Fibroblast of peridontal ligament (primary cell): Measurements from ENCODE around the gene ARHGAP18.

Experiments
- DNase-seq: peaks from one replicate; pipeline ENCODE4 v3.0.0-alpha.2; 2010; ENCODE audit errors: extremely low read depth

ARHGAP18 gene

DNA sequence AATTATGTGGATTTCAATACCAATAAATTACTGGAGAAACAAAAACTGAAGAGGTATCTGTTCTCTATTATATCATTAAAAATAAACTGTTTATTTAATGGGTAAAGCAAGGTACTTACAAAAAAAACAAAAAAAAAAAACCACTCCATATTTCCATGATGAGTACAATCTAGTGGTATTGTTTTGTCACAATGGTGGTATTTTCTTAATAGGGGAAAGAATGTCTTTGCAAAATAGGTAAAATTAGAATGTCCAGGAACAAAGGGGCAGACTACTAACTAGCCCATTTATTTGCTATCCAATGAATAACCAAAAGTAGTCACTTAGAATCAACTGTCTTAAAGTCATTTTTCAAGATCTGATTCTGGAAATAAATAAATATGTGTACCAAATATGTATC is 92.0 kb downstream of the ARHGAP18 start:
- DNase-seq, result no peak

DNA sequence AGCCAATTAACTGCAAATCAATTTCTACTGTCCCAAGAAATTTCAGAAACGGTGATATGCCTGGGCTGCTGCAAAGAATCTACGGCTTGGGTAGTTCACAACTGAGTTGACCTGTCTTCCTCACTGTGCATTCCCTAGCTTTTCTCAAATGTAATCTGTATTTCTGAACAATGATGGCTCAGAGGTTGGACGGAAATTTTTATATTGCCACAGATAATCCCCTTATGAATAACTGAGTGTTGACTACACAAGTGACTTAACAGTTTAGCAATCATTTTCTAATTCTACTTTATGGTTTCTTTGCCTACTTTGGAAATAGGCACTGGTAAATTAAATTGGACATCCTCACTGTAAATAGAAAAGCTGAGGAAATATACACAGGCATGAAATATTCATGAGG is 94.5 kb downstream of the ARHGAP18 start:
- no peak for DNase-seq

DNA sequence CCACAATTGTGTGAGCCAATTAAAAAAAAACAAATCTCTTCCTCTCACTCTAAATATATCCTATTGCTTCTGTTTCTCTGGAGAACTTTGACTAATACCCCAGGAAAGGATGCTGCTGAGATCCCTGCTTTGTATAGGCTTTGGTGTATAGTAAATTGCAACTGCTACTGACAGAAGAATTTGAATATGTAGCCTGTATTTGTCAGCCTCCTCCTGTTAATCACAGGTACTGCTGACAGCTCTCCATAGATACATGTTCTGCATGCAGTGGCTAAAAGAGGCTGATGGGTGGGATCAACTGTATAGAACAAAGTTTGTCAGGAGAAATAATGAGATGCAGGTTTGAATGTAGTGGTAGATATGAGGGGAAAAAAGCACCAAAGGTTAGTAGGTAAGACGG is 95.0 kb downstream of the ARHGAP18 start:
- DNase-seq, result no peak

DNA sequence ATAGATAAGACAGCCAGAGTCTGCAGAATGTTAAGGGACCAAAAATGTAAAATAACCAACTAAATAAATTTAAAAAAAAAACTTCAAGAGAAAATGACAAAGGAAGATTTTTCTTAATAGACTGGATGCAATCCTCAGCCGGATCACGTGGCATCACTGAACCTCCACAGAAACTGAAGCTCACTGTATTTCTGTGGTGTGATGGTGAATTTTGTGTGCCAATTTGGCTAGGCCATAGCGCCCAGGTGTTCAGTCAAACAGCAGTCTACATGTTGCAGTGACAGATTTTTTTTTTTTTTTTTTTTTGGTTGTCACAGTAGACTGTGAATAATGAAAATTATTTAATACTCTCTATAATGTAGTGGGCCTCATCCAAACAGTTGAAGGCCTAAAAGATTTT is 95.5 kb downstream of the ARHGAP18 start:
- DNase-seq, result no peak

DNA sequence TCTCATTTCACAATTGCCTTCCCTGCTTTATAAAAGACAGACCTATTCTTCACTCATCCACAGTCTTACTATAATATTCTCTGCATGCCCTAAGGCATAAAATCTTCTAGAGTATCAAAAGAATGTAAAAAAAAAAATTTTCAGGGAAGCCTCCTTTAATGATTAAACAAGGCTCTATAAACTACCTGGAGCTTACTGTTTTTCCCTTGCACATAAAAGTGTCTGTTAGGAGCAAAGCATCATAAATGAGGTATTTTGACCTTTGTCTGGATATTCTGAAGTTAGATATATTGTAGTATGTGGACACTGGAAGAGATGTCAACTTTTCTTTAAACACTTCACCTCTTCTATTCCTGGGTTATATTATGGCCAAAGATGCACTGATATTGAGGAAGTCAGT is 97.5 kb downstream of the ARHGAP18 start:
- DNase-seq, result no peak

DNA sequence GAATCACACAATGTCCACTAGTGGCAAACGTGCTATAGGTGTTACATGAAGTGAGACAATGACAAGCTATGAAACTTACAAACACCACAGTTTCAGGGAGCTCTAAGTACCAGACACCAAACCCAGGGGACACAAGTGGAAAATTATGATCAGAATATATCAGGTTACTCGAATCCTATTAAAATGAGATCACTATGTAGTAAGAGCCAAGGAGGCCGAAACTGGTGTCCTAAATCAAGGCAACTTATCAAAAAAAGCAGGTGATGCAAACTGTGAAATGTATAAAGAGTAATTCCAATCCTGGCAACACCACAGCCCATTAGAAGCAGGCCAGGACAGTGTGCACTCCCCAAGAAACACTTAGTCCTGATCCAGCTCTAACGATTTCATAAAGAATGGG is 100.3 kb downstream of the ARHGAP18 start:
- DNase-seq, result no peak

DNA sequence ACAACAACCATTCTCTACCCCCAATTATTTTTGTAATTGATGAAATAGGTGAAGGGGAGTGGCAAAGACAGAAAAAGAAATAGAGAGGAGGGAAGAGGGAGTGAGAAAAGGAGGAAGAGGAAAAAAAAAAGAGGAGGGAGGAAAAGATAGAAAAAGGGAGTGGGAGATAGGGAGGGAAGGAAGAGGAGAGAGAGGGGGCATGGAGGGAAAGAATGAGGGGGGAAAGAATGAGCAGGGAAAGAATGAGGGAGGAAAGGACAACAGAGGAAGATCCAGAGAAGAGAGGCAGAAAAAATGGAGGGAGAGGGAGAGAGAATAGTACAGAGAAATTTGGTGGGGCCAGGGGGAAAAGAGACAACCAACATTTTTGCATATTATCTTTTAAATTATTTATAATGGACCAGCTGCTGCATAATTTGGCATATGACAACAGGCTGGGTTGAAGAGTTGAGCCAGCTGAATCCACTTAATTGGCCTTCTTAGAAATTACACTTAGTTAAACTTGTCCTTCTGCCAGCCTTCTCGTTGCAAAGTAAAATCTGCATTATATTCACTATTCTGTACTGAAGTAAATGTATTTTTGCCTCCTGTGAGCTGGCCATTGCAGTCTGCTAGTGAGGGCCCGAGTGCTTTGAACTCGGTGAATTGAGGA is 101.0 kb downstream of the ARHGAP18 start:
- peak; percentile 63 for DNase-seq

DNA sequence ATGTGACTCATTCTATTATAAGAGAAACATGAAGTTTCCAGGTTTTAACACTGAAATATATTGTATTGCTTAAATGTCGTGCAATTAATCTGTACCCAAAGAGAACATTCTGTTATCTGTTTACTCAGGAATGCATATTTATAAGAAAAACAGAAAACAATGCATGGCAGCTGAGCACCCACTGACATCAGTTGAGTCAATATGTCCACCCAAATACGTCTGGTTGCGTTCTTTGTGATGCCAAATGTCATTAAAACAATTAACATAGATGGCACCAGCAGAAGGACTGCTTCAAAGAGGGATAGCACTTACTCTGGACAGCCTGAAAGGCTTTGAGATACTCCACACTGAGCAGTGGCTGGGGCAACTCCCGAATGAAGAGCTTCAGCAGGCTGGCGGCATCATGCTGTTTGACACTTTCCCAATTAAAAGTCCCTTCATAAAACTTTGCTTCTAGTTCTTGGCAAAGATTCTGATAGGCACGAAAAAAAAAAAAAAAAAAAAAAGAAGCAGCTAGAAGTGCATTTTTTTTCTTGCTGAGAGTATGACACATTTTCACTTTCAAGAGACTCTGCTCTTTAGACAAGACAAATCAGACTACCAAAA is 102.3 kb downstream of the ARHGAP18 start:
- DNase-seq, result no peak

DNA sequence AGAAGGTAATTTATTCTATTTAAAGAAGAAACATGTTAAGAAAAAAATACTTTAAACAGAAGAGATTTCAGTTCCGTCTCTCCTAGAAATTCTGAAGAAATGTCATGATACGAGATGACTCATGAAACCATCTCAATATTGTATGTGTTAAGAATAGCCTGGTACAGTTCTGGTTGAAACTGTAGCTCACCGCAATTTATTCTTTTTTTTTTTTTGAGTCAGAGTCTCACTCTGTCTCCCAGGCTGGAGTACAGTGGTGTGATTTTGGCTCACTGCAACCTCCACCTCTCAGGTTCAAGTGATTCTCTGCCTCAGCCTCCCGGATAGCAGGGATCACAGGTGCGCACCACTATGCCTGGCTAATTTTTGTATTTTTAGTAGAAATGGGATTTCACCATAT is 103.3 kb downstream of the ARHGAP18 start:
- DNase-seq, result peak; percentile 79

DNA sequence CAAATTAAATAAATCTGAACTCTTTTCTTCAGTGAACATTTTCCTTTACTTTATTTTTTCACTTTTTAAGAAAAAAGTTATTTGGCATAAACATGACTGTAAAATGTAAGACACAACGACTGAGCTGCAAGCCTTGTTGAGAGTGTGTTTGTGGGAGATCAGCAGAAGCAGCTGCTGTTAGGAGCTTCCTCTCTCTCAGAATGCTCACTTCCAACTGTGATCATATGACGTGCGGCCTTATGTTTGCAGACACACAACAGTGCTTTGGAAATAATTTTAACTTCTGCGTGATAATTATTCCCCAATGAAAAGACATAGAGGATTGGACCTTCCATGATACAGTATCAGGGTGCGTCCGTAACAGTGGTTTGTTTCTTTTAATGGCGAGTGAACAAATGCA is 104.0 kb downstream of the ARHGAP18 start:
- no peak for DNase-seq

DNA sequence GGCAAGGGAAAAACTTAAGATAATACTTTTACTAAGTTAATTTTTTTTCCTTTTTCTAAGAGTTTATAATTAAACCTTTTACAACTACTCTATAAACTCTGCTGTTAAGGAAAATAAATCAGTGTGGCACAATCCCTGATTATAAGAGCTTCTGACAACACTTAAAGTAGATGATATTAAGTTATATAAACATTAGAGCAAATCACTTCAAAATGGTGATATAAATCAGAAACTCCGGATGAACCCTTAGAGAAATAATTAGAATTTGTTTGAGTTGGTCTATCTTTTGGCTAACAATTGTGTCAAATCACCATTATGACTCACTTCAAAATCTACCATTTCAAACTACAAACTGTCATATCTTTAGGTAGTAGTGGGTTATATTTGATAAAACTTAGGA is 104.9 kb downstream of the ARHGAP18 start:
- DNase-seq, result no peak

DNA sequence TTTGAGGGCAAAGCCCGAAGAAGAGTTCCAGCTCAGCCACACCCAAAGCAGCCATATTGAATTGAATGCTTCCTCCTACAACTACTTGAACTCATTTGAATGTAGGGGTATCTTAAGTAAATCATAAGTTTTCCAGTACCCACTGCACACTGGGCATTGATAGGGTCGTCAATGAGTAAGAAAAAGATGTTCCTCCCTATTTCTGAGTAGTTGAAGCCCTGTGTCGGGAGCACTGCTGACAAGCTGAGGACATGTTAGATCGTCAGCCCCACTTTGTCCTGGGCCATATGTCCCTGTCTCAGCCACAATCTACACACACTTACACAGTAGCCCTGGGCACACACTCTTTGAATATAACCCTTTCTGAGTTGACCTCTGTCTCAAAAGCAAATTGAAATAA is 105.7 kb downstream of the ARHGAP18 start:
- DNase-seq, result no peak

DNA sequence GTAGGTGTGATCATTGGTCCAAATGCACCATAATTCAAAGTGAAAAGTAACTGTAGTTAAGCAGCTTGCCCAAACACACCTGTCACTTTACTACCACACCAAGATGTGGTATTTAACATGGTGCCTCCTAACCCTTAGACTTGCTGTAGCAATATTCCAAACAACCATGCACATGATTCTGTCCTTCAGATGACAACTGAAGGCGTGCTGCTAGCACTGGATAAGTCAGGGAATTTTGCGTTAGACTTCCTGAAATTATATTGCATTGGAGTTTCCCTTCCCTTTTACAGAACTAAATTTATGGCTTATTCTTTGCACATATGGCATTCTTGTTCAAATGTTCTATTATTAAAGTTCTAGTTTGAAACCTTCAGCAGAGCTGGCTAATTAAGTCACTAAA is 106.2 kb downstream of the ARHGAP18 start:
- no peak for DNase-seq

DNA sequence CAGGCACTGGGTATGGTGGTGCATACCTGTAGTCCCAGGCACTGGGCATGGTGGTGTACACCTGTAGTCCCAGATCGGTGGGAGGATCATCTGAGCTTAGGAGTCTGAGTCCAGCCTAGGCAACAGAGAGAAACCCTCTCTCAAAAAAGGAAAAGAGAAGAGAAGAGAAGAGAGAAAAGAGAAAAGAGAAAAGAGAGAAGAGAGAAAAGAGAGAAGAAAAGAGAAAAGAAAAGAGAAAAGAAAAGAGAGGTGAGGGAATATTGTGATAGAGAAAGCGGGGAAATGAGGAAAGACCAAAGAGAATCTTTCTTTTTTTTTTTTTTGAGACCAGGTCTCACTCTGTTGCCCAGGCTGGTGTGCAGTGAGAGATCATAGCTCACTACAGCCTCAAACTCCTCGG is 108.7 kb downstream of the ARHGAP18 start:
- DNase-seq, result no peak

DNA sequence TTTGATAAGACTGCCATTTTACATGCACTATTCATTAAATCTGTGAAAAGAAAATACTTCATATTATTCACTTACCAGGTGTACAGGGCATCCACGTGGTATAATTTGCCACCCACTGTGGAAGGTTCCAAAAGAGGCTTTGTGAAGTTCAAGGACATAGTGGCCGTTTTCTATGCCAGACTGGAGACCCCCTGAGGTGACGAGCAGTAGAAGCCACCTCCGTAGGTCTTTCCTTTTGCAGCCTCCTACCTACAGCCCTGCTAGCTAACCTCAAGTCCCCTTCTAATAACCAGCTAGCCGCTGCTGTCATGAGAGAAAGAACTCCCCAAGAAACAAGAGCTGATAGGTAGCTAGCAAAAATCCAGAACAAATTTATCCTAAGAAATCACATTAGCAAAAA is 110.5 kb downstream of the ARHGAP18 start:
- DNase-seq, result no peak

DNA sequence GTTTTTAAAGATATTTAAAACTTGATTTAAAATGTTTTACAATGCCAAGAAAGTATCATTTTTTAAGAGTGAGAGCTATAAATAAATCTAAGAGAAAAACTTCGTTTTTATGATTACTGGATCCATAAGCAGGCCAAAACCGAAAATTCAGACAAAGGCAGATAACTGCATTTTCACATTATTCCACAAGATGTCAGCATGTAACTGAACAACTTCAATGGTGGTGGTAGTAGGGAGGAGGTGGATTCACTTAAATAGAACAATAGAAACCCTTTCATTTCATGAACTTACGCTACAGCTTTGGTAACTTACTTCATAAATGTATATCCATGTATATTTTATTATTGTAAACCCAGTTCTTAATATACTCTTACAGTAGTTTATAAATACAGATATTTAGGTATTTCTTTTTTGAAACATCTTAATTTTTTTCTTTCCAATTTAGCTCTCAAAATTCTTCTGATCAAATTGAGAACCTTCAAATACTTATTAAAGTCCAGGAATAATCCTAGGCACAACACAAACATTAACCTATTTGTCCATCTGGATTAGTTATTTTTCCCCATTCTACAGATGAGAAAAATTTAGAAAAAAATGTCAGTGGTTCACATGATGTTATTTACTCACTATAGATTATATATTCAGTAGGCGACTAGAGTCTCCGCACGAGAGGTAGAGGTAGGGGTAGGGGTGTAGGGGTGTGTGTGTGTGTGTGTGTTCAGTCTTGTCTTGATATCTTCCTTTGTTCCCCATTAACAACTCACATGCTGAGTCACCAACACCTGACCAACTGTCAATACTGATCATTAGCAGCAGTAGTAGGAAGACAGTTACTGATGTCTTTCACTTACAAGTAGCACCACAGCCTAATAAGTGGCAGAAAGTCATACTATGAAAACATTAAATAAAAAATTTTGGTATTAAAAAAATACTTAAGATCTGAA is 111.5 kb downstream of the ARHGAP18 start:
- peak; percentile 93 for DNase-seq

DNA sequence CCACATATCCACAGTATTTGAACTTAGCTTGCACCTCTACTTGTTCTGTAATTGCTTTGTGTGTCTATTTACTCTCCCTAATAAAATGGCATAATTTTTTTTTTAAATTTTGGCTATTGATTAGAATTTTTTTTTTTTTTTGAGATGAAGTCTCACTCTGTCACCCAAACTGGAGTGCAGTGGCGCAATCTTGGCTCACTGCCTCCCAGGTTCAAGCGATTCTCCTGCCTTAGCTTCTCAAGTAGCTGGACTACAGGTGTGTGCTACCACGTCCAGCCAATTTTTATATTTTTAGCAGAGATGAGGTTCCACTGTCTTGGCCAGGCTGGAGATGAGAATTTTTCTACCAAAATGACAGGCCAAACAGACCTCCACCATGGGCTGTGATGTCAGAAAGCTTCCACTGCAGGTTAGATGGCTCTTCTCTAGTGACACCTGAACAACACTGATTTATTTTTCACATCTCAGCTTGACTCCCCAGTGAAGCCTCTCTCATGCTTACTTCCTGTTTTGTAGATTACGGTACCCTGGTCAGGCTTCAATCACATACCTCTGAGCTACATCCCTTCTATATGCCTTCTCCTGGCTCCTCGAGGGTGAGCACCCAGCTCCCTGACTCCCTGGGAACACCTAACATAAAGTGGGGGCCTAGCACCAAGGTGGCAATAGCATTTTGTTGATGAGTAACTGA is 112.8 kb downstream of the ARHGAP18 start:
- DNase-seq, result no peak

DNA sequence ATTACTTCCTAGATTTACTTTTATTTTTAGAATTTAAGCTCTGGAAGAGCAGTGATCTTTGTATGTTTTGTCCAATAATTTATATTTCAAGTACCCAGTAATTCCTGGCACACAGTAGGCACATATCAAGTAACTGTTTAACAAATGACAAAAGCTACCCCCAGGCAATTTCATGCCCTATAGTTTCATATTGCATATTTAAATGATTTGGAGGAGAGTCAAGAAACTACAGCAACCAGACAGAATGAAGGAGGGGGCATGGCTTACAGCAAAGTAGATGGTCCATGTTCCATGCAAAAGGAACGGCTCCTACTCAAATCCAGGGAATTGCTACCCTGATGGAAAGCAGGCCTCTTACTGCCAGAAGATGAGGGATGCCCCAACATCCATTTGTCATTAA is 113.5 kb downstream of the ARHGAP18 start:
- no peak for DNase-seq

DNA sequence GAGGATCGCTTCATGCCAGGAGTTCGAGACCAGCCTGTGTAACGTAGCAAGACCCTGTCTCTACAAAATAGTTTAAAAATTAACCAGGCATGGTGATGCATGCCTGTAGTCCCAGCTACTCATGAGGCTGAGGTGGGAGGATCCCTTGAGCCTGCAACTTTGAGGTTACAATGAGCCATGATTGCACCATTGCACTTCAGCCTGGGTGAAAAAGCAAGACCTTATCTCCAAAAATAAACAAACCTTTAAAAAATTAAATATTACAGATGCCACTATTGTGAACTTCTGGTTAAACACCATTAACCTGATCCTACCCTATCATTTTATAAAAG is 116.8 kb downstream of the ARHGAP18 start:
- DNase-seq, result no peak

DNA sequence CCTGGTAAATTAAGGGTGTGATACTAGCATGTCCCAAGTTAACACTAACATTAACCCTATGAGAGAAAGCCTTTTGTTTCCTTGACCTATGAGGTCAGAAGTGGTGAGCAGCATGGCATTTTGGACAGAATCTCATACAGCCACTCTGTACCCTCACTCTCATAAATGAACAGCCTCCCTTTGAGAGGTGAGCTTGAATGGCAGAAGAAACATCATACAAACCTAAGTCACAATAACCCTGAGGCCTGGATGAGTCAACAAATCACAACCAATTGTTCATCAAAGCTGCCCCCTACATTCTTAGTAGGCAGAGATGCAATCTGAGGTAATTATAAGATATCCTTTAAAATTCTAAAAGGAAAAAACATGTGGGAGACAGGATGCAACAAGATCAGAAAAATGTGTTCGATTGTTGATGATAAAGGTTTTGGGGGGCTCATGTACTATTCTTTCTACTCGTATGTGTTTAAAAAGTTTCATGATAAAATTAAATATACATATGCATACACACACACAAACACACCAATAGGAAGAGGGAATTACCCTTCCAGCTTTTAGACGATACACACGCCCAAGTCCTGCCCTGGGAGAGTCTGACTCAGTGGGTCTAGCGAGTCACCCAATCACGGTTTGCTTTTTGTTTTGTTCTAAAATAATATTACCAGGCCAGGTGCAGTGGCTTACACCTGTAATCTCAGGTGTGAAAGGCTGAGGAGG is 117.3 kb downstream of the ARHGAP18 start:
- DNase-seq, result no peak

DNA sequence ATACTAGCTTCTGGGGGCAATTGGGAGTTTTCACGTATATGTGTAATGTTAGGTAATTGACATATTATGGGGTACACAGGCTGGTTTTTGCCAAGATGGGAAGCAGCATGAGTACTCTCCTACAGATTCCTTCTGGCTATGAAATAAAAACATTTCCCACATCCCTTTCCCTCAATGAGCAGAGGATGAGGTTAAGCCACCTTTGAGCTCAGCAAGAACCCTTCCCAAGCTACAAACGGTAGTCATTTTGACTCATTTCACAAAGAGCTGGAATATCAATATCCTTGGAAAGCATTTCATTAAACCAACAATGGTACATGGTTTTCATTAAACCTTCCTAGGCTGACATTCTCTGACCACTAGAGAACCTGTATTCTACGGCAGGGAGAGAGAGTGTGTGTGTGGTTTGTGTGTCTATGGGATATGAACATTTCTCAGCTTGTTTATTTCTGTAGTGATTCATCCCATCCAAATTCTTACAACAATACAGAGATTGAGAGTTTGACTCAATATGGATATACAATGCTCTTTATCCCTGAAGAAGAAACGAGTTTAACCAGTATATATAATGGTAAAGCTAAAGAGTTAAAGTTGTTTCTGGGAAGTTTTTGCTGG is 119.5 kb downstream of the ARHGAP18 start:
- peak; percentile 98 for DNase-seq
